GM18868 (cell line): Measurements from ENCODE around the gene P2RX3.

Experiments
- ATAC-seq: cut with Tn5 transposase; IDR thresholded peaks from one replicate; pipeline ENCODE4 v1.9.1; 2021; ENCODE audit warnings: mild to moderate bottlenecking, moderate library complexity; ENCODE audit not compliant: unreplicated experiment

Gene P2RX3

GRCh38 chr11:57309106-57310059 is 28.8 kb upstream of the P2RX3 start:
- no peak for ATAC-seq

DNA sequence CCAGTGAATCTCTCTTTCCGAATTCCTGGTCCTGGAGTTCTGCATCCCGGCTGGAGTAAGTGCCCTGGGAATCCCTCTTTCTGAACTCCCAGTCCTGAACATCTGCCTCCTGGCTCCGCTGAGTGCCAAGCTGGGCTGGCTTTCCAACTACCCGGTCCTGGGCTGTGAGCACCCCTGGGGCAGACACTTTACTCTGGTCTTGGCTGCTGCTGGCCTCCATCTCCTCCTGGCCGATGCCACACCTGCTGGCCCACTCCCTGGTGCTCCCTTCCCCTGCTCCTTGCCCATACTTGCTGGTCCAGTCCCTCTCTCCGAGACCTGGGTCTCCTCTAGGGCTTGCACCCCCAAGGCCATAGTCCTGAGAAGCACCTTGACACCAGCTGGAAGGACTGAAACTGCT is 28.1 kb upstream of the P2RX3 start:
- ATAC-seq: no peak

GRCh38 chr11:57310630-57311086 is 27.5 kb upstream of the P2RX3 start:
- no peak for ATAC-seq

- peak; percentile 95 for ATAC-seq
Measured at GRCh38 chr11:57311109-57311936, 26.8 kb upstream of the P2RX3 start.

- ATAC-seq: no peak
Measured at GRCh38 chr11:57312511-57313021, 25.6 kb upstream of the P2RX3 start.

DNA sequence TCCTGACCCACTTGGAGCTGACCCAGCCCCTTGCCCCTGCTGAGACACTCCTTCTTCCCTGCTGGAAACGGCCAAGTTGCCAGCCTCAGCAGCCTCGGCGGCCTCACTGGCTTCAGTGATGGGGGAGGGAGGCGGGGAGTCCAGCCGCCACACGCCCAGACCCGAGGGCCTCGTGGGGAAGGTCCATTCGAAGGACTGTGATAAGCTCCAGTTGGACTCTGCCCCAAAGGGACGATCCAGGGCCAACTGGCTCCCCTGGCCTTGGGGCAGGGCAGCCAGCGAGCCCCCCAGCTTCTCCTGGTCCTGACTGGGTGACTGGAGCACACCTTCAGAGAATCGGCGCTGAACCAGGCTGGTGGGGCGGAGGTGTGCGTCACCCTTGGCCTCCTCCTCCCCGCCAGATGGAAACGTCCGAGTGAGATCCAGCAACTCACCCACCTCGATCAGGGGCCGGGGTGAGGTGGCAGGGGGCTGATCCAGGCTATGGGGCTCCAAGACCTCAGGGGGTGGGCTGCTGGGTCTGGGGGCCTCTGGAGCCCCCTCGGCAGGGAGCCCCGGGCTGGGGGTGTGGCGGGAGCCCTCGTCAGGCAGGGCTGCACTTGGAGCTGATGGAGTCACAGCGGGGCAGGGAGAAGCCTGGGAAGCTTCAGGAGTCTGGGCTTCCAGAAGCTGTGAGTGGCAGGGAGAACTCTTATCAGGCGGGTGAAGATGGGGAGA is 24.9 kb upstream of the P2RX3 start:
- no peak for ATAC-seq

DNA sequence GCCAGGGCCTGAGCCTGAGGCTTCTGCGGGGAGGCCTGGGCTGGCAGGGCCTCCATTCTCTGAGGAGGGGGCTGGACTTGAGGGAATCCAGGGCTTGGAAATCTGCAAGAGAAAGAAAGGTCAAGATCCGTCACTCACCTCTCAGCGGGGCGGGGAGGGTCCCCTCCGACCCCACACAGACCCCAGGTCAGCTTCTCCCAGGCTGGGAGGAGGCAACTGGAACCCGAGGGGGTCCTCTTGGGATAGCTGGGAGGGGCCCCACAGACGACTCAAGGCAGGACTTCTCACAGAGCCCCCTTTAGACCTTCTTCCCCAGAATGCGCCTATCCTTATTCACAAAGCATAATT is 24.4 kb upstream of the P2RX3 start:
- ATAC-seq: no peak

DNA sequence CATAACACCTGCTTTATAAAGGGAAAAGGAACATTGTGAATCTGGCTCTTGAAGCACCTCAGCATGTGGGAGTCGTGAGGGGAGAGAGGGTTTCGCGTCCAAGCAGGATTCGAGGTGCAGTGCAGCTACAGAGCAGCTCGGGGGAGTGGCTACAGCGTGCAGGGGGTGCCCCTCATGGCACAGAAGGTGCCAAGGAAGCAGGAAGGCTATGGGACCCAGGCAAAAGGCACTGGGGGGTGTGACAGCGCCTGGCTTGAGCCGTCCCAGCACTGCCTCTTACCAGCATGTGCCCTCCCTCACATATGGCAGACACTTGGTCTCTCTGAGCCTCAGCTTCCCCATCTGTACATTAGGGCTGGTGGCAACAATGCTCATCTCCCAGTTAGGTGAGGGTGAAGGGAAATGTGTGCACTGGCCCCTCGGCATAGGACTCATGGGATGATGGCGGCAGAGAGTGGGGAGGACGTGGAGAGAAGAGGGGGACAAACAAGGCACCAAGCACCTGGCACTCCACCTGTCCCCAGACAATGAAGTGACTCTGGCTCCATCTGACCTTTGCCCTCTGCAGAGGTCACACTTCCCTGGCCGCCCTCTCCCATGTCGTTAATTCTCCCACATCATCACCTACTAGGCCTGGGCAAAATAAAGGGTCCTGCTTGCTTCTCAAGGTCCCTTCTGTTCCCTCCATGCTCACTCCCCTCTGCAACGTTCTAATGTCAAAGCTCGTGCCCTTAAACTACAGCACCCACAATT is 23.8 kb upstream of the P2RX3 start:
- ATAC-seq: no peak

DNA sequence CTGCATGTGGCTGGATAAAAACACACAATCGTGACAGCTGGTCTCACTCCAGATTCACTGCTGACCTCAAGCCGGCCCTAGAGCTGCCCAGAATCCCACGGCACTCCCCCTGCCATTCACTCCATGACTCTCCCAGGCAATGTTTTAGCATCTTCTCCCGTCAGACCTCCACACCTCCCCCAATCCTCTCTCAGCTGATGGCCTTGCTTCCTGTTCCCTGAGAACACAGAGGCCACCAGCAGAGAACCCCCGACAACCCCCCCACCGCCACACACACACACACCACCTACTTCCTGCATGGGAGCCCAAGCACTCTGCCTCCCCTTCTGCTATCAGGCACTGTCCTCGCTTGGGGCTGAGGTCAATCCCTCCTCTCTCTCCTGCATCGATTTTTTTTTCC is 22.7 kb upstream of the P2RX3 start:
- no peak for ATAC-seq

- ATAC-seq: no peak
Measured at GRCh38 chr11:57316017-57316416, 22.1 kb upstream of the P2RX3 start.

DNA sequence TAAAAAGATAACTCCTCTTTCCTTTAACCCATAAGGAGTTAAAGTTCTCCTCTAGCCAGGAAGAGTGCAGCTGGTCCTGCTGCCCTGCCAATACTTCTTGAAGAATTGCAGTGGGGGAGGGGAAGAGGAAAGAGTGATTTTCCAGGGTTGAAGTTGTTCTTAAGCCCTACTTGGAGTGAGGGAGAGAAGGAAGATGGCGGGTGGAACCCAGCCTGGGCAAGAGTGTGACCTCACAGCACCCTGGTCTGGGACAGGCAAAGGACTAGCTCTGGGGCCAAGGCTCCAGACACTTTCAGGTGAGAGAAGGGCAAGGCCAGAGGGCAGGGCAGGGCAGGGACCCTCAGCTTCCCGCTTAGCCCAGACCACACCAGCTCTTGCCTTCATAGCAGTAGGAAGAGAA is 20.0 kb upstream of the P2RX3 start:
- no peak for ATAC-seq

DNA sequence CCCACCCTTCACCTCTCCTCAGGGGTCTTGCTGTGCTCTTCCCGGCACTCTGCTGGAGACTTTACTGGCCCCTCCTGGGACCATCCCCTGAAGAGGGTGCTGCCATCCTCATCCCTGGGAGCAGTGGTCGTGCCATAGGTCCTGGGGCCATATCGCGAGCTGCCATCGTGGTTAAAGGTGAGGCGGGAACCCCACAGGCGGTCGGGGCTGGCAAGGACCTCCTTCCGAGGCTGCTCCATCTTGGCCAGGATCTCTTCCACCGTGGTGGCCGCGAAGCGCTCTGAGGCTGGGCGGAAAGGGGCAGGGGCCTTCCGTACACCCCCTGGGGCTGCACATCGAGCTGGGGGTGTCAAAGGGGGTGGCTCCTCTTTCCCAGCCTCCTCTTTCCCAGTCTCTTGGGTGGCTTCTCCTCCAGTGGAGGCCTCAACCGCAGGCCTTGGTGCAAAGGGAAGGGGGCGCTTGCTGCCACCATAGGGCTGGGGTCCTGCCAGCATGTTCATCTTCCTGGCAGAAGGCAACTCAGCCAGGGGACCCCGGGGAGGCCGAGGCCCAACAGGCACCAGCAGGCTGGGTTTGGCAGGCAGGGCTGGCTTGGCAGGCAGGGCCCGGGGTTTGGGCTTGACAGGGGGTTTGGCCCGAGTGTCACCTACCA is 18.0 kb upstream of the P2RX3 start:
- ATAC-seq: no peak

- ATAC-seq: no peak
Measured at GRCh38 chr11:57320719-57321387, 17.3 kb upstream of the P2RX3 start.

DNA sequence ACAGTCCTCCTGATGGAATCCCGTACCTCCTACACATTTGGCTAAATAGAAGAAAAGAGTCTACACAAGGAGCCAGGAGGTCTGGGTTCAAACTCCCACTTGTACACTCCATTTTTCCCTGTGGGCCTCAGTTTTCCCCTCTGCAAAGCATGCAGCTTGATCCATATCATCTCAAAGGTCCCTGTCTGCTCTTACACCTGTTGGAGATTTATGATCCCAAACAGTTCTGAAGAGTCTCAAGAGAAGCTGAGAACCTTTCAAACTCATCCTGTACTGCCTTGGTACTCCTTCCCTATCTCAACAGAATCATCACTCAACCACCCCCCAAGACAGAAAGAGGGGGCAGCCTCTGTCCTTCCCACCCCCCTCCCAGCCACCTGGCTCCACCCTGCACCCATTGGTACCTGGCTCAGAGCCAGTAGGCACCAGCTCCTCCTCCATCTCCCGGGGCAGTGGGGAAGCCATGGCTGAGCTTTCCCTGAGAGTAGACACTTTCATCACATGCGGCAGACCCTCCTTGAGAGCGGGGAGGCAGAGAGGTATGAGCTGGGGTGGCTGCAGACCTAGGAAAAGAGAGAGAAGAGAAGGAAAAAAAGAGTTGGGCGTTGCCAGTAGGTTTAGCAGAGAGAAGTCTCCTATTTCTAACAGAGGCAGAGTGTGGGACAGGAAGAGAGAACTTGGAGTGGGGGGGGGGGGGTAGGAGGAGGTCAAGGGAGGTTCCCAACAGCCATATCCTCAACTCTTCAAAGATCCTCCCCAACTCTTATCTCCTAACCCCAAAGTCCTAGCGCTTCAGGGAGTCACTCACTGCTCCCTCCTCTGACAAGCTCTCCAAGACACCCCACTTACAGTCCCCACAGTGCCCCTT is 16.5 kb upstream of the P2RX3 start:
- no peak for ATAC-seq

DNA sequence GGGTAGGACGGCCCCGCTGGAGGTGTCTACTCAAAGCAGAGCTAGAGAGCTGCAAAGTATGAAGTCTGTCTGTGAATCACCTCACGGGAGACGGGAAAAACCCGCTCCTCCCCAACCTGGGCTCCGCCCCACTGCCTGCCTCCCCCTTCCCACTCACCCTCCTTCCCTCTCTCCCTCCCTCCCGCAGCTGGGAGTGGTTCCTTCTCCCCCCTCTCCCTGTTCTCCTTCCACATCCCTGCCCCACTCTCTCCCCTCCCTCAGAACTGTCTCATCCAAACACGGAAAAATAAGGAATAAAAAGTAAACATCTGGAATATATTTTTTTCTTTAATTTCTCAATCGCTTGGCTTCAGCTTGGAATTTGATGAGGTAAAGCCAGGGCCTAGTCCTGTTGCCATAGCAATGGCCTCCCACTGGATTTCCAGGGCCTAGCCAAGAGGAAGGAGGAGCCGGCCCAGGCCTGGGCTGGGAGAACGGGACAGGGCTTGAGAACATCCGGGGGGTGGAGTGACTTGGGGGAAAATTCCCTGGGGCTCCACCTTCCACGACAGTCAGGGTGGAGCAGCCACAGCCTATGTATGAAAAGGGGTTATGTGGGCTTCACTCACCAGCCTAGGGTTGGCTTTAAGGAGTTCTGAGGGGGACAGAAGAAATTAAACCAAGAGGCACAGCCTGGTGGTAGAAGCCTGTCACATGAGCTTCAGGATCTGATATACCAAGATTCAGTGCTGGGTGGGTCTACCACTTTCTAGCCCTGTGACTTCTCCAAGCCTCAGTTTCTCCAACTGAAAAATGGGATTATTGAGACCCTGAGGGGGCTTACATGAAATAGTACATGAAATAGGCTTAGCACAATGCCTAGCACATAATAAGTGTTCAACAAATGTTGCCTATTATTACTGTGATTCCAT is 15.6 kb upstream of the P2RX3 start:
- ATAC-seq: no peak

DNA sequence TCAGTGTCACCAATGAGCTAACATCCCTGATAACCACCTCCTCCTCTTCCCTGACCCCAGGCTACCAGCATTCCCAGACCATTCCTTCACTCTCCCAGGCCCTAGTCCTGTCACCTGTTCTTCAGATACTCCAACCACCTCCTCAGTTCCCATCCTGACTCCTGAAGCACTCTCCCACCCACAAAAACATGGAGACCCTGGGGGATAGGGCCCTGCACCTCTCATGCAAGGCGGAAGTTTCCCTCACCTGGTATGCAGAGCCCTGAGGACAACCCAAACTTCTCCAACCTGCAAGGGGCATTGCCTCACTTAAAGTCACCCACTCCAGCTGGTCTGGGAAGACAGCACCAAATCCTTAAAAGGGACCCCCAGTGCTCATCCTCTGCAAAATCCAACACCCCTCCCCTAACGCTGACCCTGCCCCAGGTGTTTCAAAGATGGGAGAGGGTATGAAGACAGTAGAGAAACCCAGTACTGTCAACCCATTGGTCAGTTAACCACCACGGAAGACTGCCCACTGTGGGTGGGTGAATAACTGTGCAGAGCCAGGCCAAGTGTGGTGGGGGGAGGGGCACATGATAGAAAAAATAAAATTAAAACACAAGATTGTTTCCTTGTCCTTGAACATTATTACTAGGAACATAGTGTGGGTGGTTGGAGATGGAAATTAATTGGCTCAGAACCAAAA is 14.8 kb upstream of the P2RX3 start:
- ATAC-seq: no peak

- no peak for ATAC-seq
Measured at GRCh38 chr11:57323855-57324153, 14.3 kb upstream of the P2RX3 start.
